Hair follicle dermal papilla cell (primary cell): Measurements from ENCODE around the gene SHISAL1. TPM values are rescaled to one million over a fixed set of nuclear protein-coding genes. Genes with fewer than 3 reads are reported as not detected.

Source experiments
- total RNA-seq: library from RNA; depleted of rRNA; stranded (reverse); fragments of >200 nt; gene quantifications from 2 replicates; pipeline ENCODE4 v1.2.3, GENCODE V29; 2012

SHISAL1 gene
- 2.1 and 3.4 TPM in 2 replicates for total RNA-seq

DNA sequence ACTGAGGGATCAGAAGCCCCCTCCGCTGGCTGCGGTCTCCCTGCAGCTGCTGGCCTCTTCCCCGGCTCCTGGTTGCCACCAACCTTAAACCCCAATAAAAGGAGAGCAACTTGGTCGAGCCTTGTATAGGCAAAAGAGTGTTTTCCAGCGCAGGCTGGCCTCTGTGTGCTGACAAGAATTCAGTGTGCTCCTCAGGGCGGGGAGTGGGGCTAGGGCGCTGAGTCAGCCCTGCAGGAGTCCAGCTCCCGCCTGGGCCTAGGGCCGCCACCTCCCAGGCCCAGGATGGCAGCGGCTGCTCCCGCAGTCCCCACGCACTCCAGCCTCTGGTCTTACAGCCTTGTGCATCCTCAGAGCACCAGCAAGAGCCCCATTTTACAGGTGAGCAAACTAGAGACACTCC is at the start of gene SHISAL1:
Gene SHISAL1 (minus strand): TSS at position 186 of the 400 bp plus-strand sequence. CDS start 12,006 bp downstream, outside the sequence.

Other genes starting within 250 kb of the SHISAL1 start
- not detected in 2 replicates for gene PARVG, start 132.0 kb downstream of the SHISAL1 start, total RNA-seq
- 29.8 and 32.0 TPM in 2 replicates for gene RTL6, start 185.3 kb upstream of the SHISAL1 start, total RNA-seq